Vagina (tissue), 2 donors: ENCODE data around the gene BFSP1. TPM values are rescaled to one million over a fixed set of nuclear protein-coding genes. Genes with fewer than 3 reads are reported as not detected.

Experiments used
- DNase-seq, 2 donors: peaks; one replicate each; pipeline ENCODE4 v3.0.0-alpha.2; 2017; ENCODE audit errors: extremely low spot score in 2 of 2
- H3K27ac ChIP-seq: fragments of 200-600 bp; sonication (generic); one replicate; pipeline ENCODE4 v1.5.1; 2019
- H3K27me3 ChIP-seq: fragments of 200-600 bp; sonication (generic); one replicate; pipeline ENCODE4 v1.5.1; 2019
- H3K36me3 ChIP-seq, 2 donors: fragments of 200-600 bp; sonication (generic); one replicate each; pipeline ENCODE4 v1.5.1; 2017 to 2019
- H3K4me1 ChIP-seq: fragments of 200-600 bp; sonication (generic); one replicate; pipeline ENCODE4 v1.5.1; 2019
- H3K4me3 ChIP-seq, 2 donors: fragments of 200-600 bp; sonication (generic); 1 replicate in 1 of 2; 2 replicates in 1 of 2; pipeline ENCODE4 v1.5.1; 2016 to 2019
- H3K9me3 ChIP-seq: fragments of 200-600 bp; sonication (generic); one replicate; pipeline ENCODE4 v1.5.1; 2019
- POLR2A ChIP-seq, 2 donors: fragments of 450-650 bp; IDR thresholded peaks; one replicate each; pipeline ENCODE4 v1.6.1; 2017; ENCODE audit warnings: antibody characterized with exemption in 2 of 2, mild to moderate bottlenecking in 2 of 2, moderate library complexity in 2 of 2
- POLR2AphosphoS5 ChIP-seq, 2 donors: sonication (generic); formaldehyde crosslinking; IDR thresholded peaks; one replicate each; pipeline ENCODE4 v1.9.0; 2017; ENCODE audit warnings: antibody characterized with exemption in 2 of 2, mild to moderate bottlenecking in 2 of 2, low read depth in 1 of 2; ENCODE audit not compliant: insufficient read depth in 1 of 2
- intact Hi-C: fragments of 100-400 bp; cut with DNase I; formaldehyde crosslinking; loops from one replicate; pipeline ENCODE4 v1.15.1; 2023
- total RNA-seq: library from RNA; depleted of rRNA; stranded (reverse); fragments of >200 nt; gene quantifications from one replicate; pipeline ENCODE4 v1.2.3, GENCODE V29; 2016
- TF ChIP-seq, protein P1 (sequence below), 3 experiments: fragments of 450-650 bp in 2 of 3; fragments of 200-600 bp in 1 of 3; sonication (generic) in 1 of 3; IDR thresholded peaks; one replicate each; pipeline ENCODE4 v1.5.1; 2017 to 2019; ENCODE audit warnings: antibody characterized with exemption in 3 of 3, mild to moderate bottlenecking in 2 of 3, moderate library complexity in 2 of 3

Gene BFSP1
- total RNA-seq, 1 donor from 2014 or later = 0.49 TPM

DNA sequence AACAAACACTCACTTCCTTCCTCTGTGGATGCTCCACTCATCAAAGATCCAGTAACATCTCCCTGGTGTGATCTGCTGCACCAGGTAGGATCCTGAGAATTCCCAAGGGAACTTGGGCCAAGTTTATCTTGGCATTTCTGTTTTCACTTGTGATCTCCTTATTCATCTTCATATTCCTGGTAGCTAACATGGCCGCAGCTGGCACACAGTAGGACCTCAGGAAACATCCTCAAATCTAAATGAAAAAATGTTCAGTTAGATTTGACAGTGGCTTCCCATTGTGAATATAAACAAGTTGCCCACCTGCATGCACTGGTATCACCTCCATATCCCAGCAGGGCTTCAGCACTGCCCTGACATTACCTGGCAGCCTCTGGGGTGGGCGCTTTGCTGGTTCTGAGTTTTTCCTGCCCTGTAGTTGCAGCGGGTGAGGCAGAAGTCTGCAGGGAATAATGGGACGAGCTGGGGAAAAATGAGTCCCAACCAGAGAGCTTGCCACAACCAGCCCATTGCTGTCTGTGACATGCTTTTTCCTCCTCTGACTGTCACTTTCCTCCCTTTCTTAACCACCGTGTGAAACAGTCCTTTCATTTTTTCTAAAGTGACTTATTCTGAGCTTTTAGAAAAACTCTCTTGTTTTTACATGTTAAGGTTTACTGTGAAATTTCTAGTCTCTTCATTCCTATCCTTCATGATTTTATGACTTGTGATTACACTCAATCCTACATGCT lies 29.3 kb upstream of the BFSP1 start:
- no peak overlapping the region for H3K4me3 ChIP-seq
- no peak for DNase-seq
- H3K27me3 ChIP-seq = no peaks in the 10 kb centered on the region
- intact Hi-C loops = no loop called here
- TF ChIP-seq POLR2AphosphoS5 (IDR thresholded peaks at IDR 0.05; ENCODE audit: insufficient read depth in 1 of 2, low read depth in 1 of 2) (no peak), POLR2A (IDR thresholded peaks at IDR 0.05) (no peak)
- TF ChIP-seq, protein P1, sequence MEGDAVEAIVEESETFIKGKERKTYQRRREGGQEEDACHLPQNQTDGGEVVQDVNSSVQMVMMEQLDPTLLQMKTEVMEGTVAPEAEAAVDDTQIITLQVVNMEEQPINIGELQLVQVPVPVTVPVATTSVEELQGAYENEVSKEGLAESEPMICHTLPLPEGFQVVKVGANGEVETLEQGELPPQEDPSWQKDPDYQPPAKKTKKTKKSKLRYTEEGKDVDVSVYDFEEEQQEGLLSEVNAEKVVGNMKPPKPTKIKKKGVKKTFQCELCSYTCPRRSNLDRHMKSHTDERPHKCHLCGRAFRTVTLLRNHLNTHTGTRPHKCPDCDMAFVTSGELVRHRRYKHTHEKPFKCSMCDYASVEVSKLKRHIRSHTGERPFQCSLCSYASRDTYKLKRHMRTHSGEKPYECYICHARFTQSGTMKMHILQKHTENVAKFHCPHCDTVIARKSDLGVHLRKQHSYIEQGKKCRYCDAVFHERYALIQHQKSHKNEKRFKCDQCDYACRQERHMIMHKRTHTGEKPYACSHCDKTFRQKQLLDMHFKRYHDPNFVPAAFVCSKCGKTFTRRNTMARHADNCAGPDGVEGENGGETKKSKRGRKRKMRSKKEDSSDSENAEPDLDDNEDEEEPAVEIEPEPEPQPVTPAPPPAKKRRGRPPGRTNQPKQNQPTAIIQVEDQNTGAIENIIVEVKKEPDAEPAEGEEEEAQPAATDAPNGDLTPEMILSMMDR (IDR thresholded peaks at IDR 0.05) = no peak
- no peaks in the 10 kb centered on the region for H3K9me3 ChIP-seq
- H3K27ac ChIP-seq = peak overlapping the region; percentile 81
- no peaks in the 10 kb centered on the region for H3K36me3 ChIP-seq
- H3K4me1 ChIP-seq = peaks cover 30% of the 10 kb centered on the region

DNA sequence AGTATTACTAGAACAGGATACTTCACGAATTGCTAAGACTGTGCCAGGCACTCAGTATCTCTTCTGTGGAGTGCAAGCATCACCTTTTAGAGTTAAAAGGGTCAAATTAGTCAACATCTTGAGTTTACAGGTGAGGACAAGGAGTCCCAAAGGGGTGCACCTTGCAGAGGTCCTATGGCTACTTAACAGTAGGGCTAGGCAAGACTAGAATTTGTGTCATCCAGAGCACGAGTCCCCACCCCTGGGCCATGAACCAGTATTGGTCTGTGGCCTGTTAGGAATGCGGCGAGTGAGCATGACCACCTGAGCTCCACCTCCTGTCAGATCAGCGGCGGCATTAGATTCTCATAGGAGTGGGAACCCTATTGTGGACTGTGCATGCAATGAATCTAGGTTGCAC lies 28.2 kb upstream of the BFSP1 start:
- peak overlapping the region; percentile 81 for H3K27ac ChIP-seq
- intact Hi-C loops = no loop called here
- peaks cover 30% of the 10 kb centered on the region for H3K4me1 ChIP-seq
- TF ChIP-seq, protein P1 (IDR thresholded peaks at IDR 0.05) = no peak
- no peaks in the 10 kb centered on the region for H3K9me3 ChIP-seq
- no peaks in the 10 kb centered on the region for H3K27me3 ChIP-seq
- H3K4me3 ChIP-seq = no peak overlapping the region
- DNase-seq = no peak
- H3K36me3 ChIP-seq = no peaks in the 10 kb centered on the region

DNA sequence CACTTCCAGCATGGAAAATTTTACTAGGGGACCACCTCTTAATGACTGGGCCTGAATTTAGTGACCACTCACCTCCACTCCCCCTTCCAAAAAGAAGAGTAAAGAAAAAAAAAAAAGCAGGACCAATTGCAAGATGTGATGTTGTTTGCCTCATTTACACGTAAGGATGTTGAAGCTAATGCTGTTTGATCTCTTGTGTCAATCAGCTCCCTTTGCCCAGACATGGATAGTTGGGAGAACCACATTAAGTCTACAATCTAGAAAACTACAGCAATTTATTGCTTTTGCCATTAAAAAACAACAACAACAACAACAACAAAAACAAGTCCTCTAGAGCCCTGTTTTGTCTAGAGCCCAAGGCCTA lies 27.7 kb upstream of the BFSP1 start:
- Histone ChIP-seq H3K27ac (peak overlapping the region; percentile 81), H3K9me3 (no peaks in the 10 kb centered on the region), H3K4me1 (peaks cover 30% of the 10 kb centered on the region), H3K27me3 (no peaks in the 10 kb centered on the region), H3K4me3 (no peak overlapping the region), H3K36me3 (no peaks in the 10 kb centered on the region)
- intact Hi-C loops = no loop called here
- TF ChIP-seq, protein P1 (IDR thresholded peaks at IDR 0.05) = peak in 1 of 3 experiments; percentile 4
- TF ChIP-seq POLR2AphosphoS5 (IDR thresholded peaks at IDR 0.05; ENCODE audit: insufficient read depth in 1 of 2, low read depth in 1 of 2) = no peak
- DNase-seq = no peak

DNA sequence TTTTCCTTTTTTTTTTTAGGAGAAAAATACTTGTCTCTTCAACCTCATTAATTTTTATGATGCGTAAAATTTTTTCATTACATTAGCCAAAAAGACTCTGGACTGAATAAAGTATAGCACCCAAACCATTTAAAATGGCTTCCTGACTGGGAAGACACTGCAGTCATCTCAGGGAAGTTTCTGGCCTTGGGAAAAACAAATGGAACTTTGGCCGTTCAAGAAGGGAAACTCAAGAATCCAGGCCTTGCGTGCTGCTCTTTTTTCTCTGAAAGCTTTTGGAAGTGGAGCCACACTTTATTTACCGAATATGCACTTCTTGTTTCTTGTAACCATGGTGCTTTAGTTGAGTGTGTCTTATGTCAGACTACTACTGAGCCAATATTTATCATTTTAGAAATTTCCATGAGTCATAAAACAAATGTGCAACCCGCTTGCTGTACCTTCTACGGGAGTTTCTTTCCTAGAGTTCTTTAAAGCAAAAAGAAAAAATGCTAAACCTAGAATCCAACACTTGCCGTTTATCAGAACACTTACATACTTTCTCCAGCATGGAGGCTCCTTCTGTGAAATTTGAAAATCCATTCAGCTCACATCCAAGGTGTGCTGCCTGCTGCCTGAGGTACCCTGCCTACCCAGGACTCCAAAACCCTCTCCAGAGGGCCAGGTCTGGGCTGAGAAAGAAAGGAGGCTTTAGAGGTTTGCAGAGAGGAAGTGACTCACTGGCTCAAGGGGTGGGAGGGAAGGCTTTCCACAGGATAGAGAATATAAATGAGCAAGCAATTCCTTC lies 27.2 kb upstream of the BFSP1 start:
- H3K36me3 ChIP-seq = no peaks in the 10 kb centered on the region
- peaks cover 30% of the 10 kb centered on the region for H3K4me1 ChIP-seq
- no peak overlapping the region for H3K4me3 ChIP-seq
- no peaks in the 10 kb centered on the region for H3K9me3 ChIP-seq
- TF ChIP-seq, protein P1 (IDR thresholded peaks at IDR 0.05) = no peak
- peak in 1 of 2 donors; percentile 76 for TF ChIP-seq POLR2AphosphoS5 (IDR thresholded peaks at IDR 0.05; ENCODE audit: insufficient read depth in 1 of 2, low read depth in 1 of 2)
- DNase-seq = peak in 1 of 2 donors; percentile 90
- no peaks in the 10 kb centered on the region for H3K27me3 ChIP-seq
- intact Hi-C loops = no loop called here
- H3K27ac ChIP-seq = peak overlapping the region; percentile 81

DNA sequence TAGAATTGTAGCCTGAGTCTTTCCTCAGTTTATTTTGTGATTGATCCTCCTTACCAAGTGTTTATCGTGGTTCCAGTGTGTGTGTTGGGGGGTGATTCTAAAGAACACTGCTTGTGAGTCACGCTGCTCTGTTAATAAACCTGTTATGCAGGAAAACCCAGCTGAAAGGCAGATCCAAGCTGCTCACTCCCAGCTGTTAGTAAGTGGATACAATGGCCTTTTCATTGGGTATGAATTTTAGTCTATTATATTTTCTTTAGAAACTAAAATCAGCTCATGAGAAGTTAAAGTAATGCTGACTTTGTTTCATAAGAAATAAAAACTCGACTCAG lies 26.5 kb upstream of the BFSP1 start:
- H3K36me3 ChIP-seq = no peaks in the 10 kb centered on the region
- DNase-seq = no peak
- H3K4me1 ChIP-seq = peaks cover 30% of the 10 kb centered on the region
- intact Hi-C loops = no loop called here
- peak overlapping the region; percentile 81 for H3K27ac ChIP-seq
- TF ChIP-seq POLR2AphosphoS5 (IDR thresholded peaks at IDR 0.05; ENCODE audit: insufficient read depth in 1 of 2, low read depth in 1 of 2) (no peak), POLR2A (IDR thresholded peaks at IDR 0.05) (no peak)
- TF ChIP-seq, protein P1 (IDR thresholded peaks at IDR 0.05) = no peak
- H3K27me3 ChIP-seq = no peaks in the 10 kb centered on the region
- no peaks in the 10 kb centered on the region for H3K9me3 ChIP-seq
- H3K4me3 ChIP-seq = no peak overlapping the region
